ENCODE measurements around the gene DYNLT2.

Gene DYNLT2

GRCh38 chr6:169751242-169752073 lies at the start of gene DYNLT2, which contains the start of gene ERMARD:
DYNLT2 (minus strand) TSS chr6:169751572; CDS start chr6:169751458, 114 bp downstream.
ERMARD (plus strand) TSS chr6:169751622; CDS start chr6:169751658, 36 bp downstream.
- in situ Hi-C loops (cut with MboI; ENCODE audit: low pct_unique_long_range_greater_than_20kb, low sequenced_read_pairs), result no loop called here

GRCh38 chr6:169800668-169801395 lies 49.5 kb upstream of the DYNLT2 start:
- in situ Hi-C loops (cut with MboI; ENCODE audit: low pct_unique_long_range_greater_than_20kb, low sequenced_read_pairs), result no loop called here
- no peak for DNase-seq

More at GRCh38 chr6:169751242-169752073, at the start of gene DYNLT2, which contains the start of gene ERMARD:
- peak; percentile 96 for DNase-seq

- in situ Hi-C loops (cut with MboI; ENCODE audit: low pct_unique_long_range_greater_than_20kb, low sequenced_read_pairs), result no loop called here
- DNase-seq, result no peak
Measured at GRCh38 chr6:169800116-169800667, 48.8 kb upstream of the DYNLT2 start.

- DNase-seq, result no peak
- in situ Hi-C loops (cut with MboI; ENCODE audit: low pct_unique_long_range_greater_than_20kb, low sequenced_read_pairs), result no loop called here
Measured at GRCh38 chr6:169799474-169799926, 48.1 kb upstream of the DYNLT2 start.

- in situ Hi-C loops (cut with MboI; ENCODE audit: low pct_unique_long_range_greater_than_20kb, low sequenced_read_pairs), result no loop called here
- no peak for DNase-seq
Measured at GRCh38 chr6:169798764-169799473, 47.5 kb upstream of the DYNLT2 start.

- in situ Hi-C loops (cut with MboI; ENCODE audit: low pct_unique_long_range_greater_than_20kb, low sequenced_read_pairs), result no loop called here
- no peak for DNase-seq
Measured at GRCh38 chr6:169795196-169795595, 43.8 kb upstream of the DYNLT2 start.

GRCh38 chr6:169794317-169795055 lies 43.1 kb upstream of the DYNLT2 start:
- no peak for DNase-seq
- in situ Hi-C loops (cut with MboI; ENCODE audit: low pct_unique_long_range_greater_than_20kb, low sequenced_read_pairs), result no loop called here

- in situ Hi-C loops (cut with MboI; ENCODE audit: low pct_unique_long_range_greater_than_20kb, low sequenced_read_pairs), result no loop called here
- no peak for DNase-seq
Measured at GRCh38 chr6:169793408-169793807, 42.0 kb upstream of the DYNLT2 start.

- in situ Hi-C loops (cut with MboI; ENCODE audit: low pct_unique_long_range_greater_than_20kb, low sequenced_read_pairs), result no loop called here
- DNase-seq, result no peak
Measured at GRCh38 chr6:169792306-169793015, 41.1 kb upstream of the DYNLT2 start.

GRCh38 chr6:169791721-169792131 lies 40.4 kb upstream of the DYNLT2 start:
- in situ Hi-C loops (cut with MboI; ENCODE audit: low pct_unique_long_range_greater_than_20kb, low sequenced_read_pairs), result no loop called here
- no peak for DNase-seq

- in situ Hi-C loops (cut with MboI; ENCODE audit: low pct_unique_long_range_greater_than_20kb, low sequenced_read_pairs), result no loop called here
- DNase-seq, result peak; percentile 78
Measured at GRCh38 chr6:169789944-169790927, 38.9 kb upstream of the DYNLT2 start.

GRCh38 chr6:169789146-169789943 lies 38.0 kb upstream of the DYNLT2 start:
- no peak for DNase-seq
- in situ Hi-C loops (cut with MboI; ENCODE audit: low pct_unique_long_range_greater_than_20kb, low sequenced_read_pairs), result no loop called here

GRCh38 chr6:169788809-169789145 lies 37.4 kb upstream of the DYNLT2 start:
- in situ Hi-C loops (cut with MboI; ENCODE audit: low pct_unique_long_range_greater_than_20kb, low sequenced_read_pairs), result no loop called here
- DNase-seq, result no peak

GRCh38 chr6:169787797-169788196 lies 36.4 kb upstream of the DYNLT2 start:
- DNase-seq, result no peak
- in situ Hi-C loops (cut with MboI; ENCODE audit: low pct_unique_long_range_greater_than_20kb, low sequenced_read_pairs), result no loop called here

GRCh38 chr6:169786349-169786748 lies 35.0 kb upstream of the DYNLT2 start:
- in situ Hi-C loops (cut with MboI; ENCODE audit: low pct_unique_long_range_greater_than_20kb, low sequenced_read_pairs), result no loop called here
- no peak for DNase-seq

- in situ Hi-C loops (cut with MboI; ENCODE audit: low pct_unique_long_range_greater_than_20kb, low sequenced_read_pairs), result no loop called here
- DNase-seq, result no peak
Measured at GRCh38 chr6:169785566-169785965, 34.2 kb upstream of the DYNLT2 start.
